ENCODE data around the gene CDH5.

GRCh38 chr16:66326991-66327513, 39.4 kb upstream of the CDH5 start:
- TF ChIP-seq CTCF (IDR thresholded peaks at IDR 0.05): no peak
- TF ChIP-seq EZH2 (IDR thresholded peaks at IDR 0.05): no peak
- no peak for TF ChIP-seq EZH2phosphoT487 (IDR thresholded peaks at IDR 0.05)

All from neural progenitor cell (in vitro differentiated cells).